ENCODE data around the gene MAS1L.

DNA sequence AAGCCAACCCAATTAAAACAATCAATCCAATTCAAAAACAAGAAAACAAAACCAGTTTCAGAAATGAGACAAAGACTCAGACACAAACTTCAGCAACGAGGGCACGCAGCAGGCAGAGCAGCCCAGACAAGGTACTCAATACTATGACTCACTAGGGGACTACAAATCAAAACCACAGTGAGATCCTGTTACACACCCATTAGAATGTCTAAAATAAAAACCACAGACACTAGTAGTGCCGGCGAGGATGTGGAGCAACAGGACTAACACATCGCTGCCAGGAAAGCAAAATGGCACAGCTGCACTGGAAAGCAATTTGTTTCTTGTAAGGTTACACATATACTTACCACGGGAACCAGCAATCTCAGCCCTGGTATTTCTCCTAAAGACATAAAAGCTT is 28.4 kb upstream of the MAS1L start:
- TF ChIP-seq, protein P1, sequence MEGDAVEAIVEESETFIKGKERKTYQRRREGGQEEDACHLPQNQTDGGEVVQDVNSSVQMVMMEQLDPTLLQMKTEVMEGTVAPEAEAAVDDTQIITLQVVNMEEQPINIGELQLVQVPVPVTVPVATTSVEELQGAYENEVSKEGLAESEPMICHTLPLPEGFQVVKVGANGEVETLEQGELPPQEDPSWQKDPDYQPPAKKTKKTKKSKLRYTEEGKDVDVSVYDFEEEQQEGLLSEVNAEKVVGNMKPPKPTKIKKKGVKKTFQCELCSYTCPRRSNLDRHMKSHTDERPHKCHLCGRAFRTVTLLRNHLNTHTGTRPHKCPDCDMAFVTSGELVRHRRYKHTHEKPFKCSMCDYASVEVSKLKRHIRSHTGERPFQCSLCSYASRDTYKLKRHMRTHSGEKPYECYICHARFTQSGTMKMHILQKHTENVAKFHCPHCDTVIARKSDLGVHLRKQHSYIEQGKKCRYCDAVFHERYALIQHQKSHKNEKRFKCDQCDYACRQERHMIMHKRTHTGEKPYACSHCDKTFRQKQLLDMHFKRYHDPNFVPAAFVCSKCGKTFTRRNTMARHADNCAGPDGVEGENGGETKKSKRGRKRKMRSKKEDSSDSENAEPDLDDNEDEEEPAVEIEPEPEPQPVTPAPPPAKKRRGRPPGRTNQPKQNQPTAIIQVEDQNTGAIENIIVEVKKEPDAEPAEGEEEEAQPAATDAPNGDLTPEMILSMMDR (IDR thresholded peaks at IDR 0.05; ENCODE audit: low read depth, low read length, poor library complexity, severe bottlenecking): no peak
- no peak for TF ChIP-seq EZH2phosphoT487 (IDR thresholded peaks at IDR 0.05; ENCODE audit: borderline replicate concordance, low read length)
